Suprapubic skin (tissue), 4 donors: ENCODE data around the gene REPIN1. TPM values are rescaled to one million over a fixed set of nuclear protein-coding genes. Genes with fewer than 3 reads are reported as not detected.

Experiments
- DNase-seq, 2 donors: peaks; one replicate each; pipeline ENCODE4 v3.0.0-alpha.2; 2019; ENCODE audit warnings: low spot score in 2 of 2
- H3K27ac ChIP-seq: fragments of 200-600 bp; sonication (generic); one replicate; pipeline ENCODE4 v1.5.1; 2019
- H3K27me3 ChIP-seq: fragments of 200-600 bp; sonication (generic); one replicate; pipeline ENCODE4 v1.5.1; 2019
- H3K36me3 ChIP-seq: fragments of 200-600 bp; sonication (generic); one replicate; pipeline ENCODE4 v1.5.1; 2019
- H3K4me1 ChIP-seq: fragments of 200-600 bp; sonication (generic); one replicate; pipeline ENCODE4 v1.5.1; 2019
- H3K4me3 ChIP-seq: fragments of 200-600 bp; sonication (generic); one replicate; pipeline ENCODE4 v1.5.1; 2019; ENCODE audit warnings: mild to moderate bottlenecking
- H3K9me3 ChIP-seq: fragments of 200-600 bp; sonication (generic); one replicate; pipeline ENCODE4 v1.5.1; 2019
- EP300 ChIP-seq: sonication (generic); formaldehyde crosslinking; IDR thresholded peaks from one replicate; pipeline ENCODE4 v1.6.1; 2017; ENCODE audit warnings: antibody characterized with exemption
- POLR2A ChIP-seq, 2 donors: fragments of 450-650 bp; IDR thresholded peaks; one replicate each; pipeline ENCODE4 v1.6.1; 2017; ENCODE audit warnings: antibody characterized with exemption in 2 of 2, mild to moderate bottlenecking in 2 of 2, moderate library complexity in 2 of 2
- POLR2AphosphoS5 ChIP-seq, 3 donors: sonication (generic); formaldehyde crosslinking; IDR thresholded peaks; one replicate each; pipeline ENCODE4 v1.6.1; 2017; ENCODE audit warnings: antibody characterized with exemption in 3 of 3
- WGBS: methylation state at CpG from one replicate; pipeline ENCODE4 v1.1.5; 2018; 5-methylcytosine and 5-hydroxymethylcytosine counted together
- total RNA-seq, 4 donors: library from RNA; depleted of rRNA; stranded (reverse); fragments of >200 nt; gene quantifications; one replicate each; pipeline ENCODE4 v1.1.0, GENCODE V29; 2016
- TF ChIP-seq, protein P1 (sequence below), 2 donors: fragments of 200-600 bp in 1 of 2; fragments of 450-650 bp in 1 of 2; sonication (generic) in 1 of 2; IDR thresholded peaks; one replicate each; pipeline ENCODE4 v1.5.1; 2016 to 2019; ENCODE audit warnings: antibody characterized with exemption in 2 of 2, mild to moderate bottlenecking in 1 of 2, moderate library complexity in 1 of 2

REPIN1 gene
- total RNA-seq, 4 donors from 2014 or later, result 56.1 to 75.5 (median 73.7) TPM

DNA sequence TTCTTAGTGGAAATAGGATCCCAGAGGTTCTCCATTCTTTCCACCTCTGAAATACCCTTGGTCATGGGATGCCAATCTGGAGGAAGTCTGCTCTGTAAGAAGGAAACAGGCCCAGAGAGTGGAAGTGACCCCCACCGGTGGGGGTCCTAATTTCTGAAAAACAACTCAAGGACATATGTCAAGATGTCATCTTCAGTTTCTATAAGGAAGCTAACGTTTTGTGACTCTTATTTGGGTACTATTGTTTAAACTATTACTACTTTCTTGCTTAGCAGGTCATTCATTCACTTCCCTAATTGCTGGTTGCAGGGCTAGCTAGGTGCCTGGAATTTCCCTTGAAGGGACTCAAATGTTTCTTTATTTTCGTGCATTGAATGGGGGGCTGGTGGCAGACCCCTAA is 8.6 kb downstream of the REPIN1 start:
- peaks cover 19% of the 10 kb centered on the region for H3K36me3 ChIP-seq
- no peak for TF ChIP-seq EP300
- no peak for DNase-seq
- H3K4me1 ChIP-seq, result peaks cover 69% of the 10 kb centered on the region
- no peak overlapping the region for H3K4me3 ChIP-seq
- H3K27ac ChIP-seq, result no peak overlapping the region
- H3K9me3 ChIP-seq, result no peaks in the 10 kb centered on the region
- no peaks in the 10 kb centered on the region for H3K27me3 ChIP-seq
- WGBS, result 44% methylated on average over 3 of the region's 3 CpGs

DNA sequence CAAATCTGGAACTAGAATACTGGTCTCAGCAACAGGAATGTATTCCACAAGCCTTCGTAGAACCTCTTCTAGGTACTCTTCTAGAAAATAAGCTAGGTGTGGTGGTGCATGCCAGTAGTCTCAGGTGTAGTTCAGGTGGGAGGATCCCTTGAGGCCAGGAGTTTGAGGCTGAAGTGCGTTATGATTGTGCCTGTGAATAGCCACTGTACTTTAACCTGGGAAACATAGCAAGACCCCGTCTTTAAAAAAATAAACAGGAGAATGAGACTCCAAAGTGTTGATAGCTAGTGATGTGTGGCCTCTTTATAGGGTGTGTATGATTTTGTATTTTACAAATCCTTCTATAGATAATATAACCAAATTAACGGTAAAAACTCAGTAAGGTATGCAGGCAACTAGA is 9.0 kb downstream of the REPIN1 start:
- H3K4me1 ChIP-seq, result peaks cover 66% of the 10 kb centered on the region
- DNase-seq, result no peak
- TF ChIP-seq POLR2AphosphoS5 (IDR thresholded peaks at IDR 0.05), result no peak
- WGBS, result 62% methylated on average over 4 of the region's 4 CpGs
- H3K27ac ChIP-seq, result peak overlapping the region; percentile 85
- H3K36me3 ChIP-seq, result peaks cover 15% of the 10 kb centered on the region
- no peaks in the 10 kb centered on the region for H3K9me3 ChIP-seq
- H3K27me3 ChIP-seq, result no peaks in the 10 kb centered on the region
- no peak overlapping the region for H3K4me3 ChIP-seq

DNA sequence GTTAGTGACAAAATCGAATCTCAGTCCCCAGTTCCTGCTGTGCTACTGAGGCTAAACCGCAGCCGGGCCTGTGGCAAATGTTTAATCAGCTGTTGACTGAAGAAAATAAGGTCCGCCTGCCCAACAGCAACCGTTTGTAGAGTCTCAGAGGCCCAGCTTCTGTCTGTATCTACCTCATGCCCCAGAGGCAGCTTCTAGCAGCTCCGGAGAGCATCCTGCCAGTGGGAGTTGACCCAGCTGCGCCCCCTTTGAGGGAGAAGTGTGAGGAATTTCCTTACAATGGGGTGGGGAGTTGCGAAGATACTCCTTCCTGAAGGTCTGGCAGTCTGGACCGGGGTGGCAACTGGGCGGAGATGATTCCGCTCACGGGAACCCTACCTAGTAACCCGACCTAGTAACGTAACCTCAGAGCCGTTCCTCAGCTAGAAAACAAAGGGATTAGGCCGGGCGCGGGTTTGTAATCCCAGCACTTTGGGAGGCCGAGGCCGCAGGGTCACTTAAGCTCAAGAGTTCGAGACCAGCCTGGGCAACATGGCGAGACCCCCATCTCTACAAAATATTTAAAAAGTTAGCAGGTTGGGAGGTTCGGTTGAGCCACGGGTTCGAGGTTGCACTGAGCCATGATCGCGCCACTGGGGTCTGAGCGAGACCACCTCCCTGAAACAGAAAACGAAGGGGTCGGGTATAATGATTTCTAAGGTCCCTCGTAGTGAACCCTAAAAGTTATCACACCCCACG is 9.7 kb downstream of the REPIN1 start:
- H3K27ac ChIP-seq, result peak overlapping the region; percentile 85
- peaks cover 9% of the 10 kb centered on the region for H3K36me3 ChIP-seq
- H3K27me3 ChIP-seq, result no peaks in the 10 kb centered on the region
- no peak for DNase-seq
- peak overlapping the region; percentile 87 for H3K4me3 ChIP-seq
- H3K9me3 ChIP-seq, result no peaks in the 10 kb centered on the region
- TF ChIP-seq, protein P1, sequence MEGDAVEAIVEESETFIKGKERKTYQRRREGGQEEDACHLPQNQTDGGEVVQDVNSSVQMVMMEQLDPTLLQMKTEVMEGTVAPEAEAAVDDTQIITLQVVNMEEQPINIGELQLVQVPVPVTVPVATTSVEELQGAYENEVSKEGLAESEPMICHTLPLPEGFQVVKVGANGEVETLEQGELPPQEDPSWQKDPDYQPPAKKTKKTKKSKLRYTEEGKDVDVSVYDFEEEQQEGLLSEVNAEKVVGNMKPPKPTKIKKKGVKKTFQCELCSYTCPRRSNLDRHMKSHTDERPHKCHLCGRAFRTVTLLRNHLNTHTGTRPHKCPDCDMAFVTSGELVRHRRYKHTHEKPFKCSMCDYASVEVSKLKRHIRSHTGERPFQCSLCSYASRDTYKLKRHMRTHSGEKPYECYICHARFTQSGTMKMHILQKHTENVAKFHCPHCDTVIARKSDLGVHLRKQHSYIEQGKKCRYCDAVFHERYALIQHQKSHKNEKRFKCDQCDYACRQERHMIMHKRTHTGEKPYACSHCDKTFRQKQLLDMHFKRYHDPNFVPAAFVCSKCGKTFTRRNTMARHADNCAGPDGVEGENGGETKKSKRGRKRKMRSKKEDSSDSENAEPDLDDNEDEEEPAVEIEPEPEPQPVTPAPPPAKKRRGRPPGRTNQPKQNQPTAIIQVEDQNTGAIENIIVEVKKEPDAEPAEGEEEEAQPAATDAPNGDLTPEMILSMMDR (IDR thresholded peaks at IDR 0.05), result no peak
- TF ChIP-seq EP300 (no peak), POLR2AphosphoS5 (IDR thresholded peaks at IDR 0.05) (no peak)
- peaks cover 59% of the 10 kb centered on the region for H3K4me1 ChIP-seq
- 6% methylated on average over 23 of the region's 32 CpGs for WGBS

DNA sequence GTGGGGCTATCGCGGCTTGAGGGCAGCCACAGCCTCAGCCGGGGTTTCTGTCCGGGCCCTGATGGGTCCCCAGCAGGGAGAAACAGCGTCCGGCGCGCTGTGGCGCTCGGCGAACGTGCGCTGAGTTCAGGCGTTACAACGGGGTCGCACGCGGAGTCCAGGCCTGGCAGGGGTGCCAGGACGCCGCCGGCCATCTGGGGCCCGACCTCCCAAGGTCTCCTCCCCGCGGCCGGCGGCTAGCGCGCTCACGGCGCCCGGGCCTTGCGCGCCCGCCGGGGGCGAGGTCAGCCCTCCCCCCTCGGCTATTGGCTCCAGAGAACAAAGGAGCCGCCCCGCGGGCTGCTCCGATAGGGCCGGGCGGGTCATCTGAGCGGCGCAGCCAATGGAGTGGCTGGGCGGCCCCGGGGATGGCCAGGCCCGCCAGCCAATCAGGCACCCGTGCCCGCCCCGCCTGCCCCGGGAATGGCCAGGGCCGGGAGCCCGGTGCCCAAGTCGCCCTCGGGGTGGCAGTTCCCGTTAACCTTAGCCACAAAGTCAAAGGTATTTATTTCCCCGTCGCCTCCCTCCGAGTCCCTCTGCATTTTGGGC is 10.3 kb downstream of the REPIN1 start, which contains the start of gene ZNF775:
Gene ZNF775 (plus strand): TSS at position 478 of the 588 bp plus-strand sequence. CDS start 9,141 bp downstream, outside the sequence.
- Histone ChIP-seq H3K36me3 (peaks cover 3% of the 10 kb centered on the region), H3K4me3 (peak within 1 kb of the TSS; percentile 87), H3K9me3 (no peaks in the 10 kb centered on the region), H3K4me1 (peaks cover 56% of the 10 kb centered on the region), H3K27ac (peak within 1 kb of the TSS; percentile 85), H3K27me3 (no peaks in the 10 kb centered on the region)
- DNase-seq, result peak; percentile 96 to 98
- 0% methylated on average over 9 of the region's 60 CpGs for WGBS
- TF ChIP-seq, protein P1 (IDR thresholded peaks at IDR 0.05), result no peak
- TF ChIP-seq POLR2A (IDR thresholded peaks at IDR 0.05), result peak in 1 of 2 donors; percentile 61
- no peak for TF ChIP-seq EP300
- TF ChIP-seq POLR2AphosphoS5 (IDR thresholded peaks at IDR 0.05), result peak in 1 of 3 donors; percentile 48

DNA sequence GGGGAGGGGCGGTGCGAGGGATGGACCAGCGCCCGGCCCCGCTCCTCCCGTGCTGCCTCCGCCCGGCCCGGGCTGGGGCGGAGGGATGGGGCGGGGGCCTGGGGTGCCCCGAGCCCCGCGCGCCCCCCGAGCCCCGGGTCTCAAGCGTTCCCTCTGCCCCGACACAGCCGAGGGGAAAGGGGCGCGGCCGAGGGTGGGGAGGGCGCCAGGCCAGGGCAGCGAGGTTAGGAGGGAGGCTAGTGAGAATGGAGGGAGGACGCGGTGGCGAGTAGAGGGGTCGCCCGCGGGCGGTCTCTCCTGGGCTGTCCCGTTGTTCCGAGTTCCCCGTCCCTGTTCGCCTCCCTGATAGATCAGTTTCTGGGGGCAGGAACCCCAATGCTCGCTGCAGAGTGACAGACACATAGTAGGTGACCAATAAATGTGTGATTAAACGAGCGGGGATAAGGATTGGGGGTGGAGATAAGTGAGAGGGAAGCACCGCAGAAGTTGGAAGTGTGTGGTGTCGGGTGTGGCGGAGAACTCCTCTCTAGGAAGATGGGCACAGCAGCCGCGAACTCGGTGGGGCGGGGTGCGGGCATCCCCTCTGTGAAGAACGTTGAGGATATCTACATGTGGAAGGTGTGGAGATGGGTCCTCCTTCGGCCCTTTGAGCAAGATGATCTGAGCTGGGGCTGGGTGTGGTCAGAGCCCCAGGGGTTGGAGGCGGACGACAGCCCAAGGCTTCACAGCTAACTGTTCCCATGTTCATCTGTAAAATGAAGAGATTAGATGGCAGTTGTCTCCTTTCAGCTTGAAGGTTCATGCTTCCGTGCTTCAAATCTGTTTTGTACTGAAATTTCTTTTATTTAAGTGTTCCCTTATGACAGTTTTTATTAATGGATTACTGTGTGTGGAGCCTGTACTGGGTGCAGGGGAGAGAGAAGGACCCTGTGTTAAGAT is 11.1 kb downstream of the REPIN1 start:
- TF ChIP-seq POLR2AphosphoS5 (IDR thresholded peaks at IDR 0.05) (no peak), POLR2A (IDR thresholded peaks at IDR 0.05) (no peak), EP300 (no peak)
- TF ChIP-seq, protein P1 (IDR thresholded peaks at IDR 0.05), result no peak
- Histone ChIP-seq H3K27me3 (no peaks in the 10 kb centered on the region), H3K4me1 (peaks cover 56% of the 10 kb centered on the region), H3K9me3 (no peaks in the 10 kb centered on the region), H3K27ac (peak overlapping the region; percentile 85), H3K4me3 (peak overlapping the region; percentile 87), H3K36me3 (no peaks in the 10 kb centered on the region)
- no peak for DNase-seq
- WGBS, result under 1% methylated on average over 43 of the region's 52 CpGs

DNA sequence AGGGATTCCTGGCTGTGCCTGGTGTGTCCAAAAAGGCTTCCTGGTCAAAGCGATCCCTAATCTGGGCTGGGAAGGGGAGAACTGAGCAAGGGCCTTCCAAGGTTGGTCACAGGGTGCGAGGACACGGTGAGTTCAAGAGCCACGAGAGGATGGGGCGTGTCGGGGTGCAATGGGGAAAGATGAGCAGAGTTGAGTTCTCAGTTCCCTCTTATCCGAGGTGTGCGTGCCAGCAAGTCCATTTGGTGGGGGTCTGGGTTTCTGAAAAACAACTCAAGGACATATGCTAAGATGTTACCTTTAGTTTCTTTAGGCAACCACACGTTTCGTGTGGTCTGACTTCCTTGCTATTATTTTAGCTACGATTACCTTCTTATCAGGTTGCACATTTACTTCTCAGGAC is 11.8 kb downstream of the REPIN1 start:
- H3K27me3 ChIP-seq, result no peaks in the 10 kb centered on the region
- TF ChIP-seq, protein P1 (IDR thresholded peaks at IDR 0.05), result no peak
- TF ChIP-seq POLR2AphosphoS5 (IDR thresholded peaks at IDR 0.05) (no peak), POLR2A (IDR thresholded peaks at IDR 0.05) (no peak), EP300 (no peak)
- H3K4me1 ChIP-seq, result peaks cover 56% of the 10 kb centered on the region
- H3K36me3 ChIP-seq, result no peaks in the 10 kb centered on the region
- 72% methylated on average over 11 of the region's 11 CpGs for WGBS
- H3K9me3 ChIP-seq, result no peaks in the 10 kb centered on the region
- DNase-seq, result no peak
- H3K4me3 ChIP-seq, result no peak overlapping the region
- no peak overlapping the region for H3K27ac ChIP-seq
